NCI-H187 (cell line): ENCODE results near the gene GFER.

Source experiments
- DNase-seq, 2 experiments: peaks; one replicate each; lab custom pipeline; 2025; lab: John Stamatoyannopoulos, UW

Gene GFER

DNA sequence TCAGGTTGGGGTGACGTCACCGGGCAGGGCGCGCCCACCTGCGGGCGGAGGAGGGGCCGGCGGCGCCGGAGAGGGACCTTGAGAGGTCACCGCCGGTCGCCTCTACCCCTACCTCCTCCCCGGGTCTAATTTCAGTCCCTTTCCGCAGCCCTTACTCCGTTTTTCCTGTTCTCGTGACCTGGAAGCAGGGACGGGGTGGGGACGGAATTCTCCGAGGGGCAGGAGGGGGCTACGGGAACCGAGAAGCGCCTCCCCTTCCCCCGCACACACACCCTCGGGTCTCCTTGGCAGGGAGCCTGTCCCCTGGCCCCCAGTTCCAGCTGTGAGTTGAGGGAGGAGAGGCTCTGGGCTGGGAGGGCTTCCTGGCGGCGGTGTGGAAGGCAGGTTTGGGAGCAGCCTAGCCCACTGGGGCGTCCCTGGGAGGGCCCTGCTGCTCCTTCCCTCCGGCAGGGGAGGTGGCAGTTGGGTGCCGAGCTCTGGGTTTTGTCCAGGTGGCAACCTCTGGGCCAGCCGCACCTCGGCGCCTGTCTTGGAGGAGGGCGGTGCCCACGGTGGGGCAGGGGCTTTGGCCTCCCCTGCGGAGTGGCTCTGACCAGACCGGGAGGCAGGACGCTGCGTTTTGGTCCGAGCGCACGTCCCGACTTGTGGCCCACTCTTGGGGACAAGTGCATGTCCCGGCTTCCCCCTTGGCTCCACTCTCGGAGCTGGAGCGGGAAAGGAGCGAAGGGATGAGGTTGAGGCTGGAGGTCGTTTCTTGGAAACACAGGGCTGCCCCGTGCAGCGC lies 6.5 kb downstream of the GFER start:
- no peak for DNase-seq

DNA sequence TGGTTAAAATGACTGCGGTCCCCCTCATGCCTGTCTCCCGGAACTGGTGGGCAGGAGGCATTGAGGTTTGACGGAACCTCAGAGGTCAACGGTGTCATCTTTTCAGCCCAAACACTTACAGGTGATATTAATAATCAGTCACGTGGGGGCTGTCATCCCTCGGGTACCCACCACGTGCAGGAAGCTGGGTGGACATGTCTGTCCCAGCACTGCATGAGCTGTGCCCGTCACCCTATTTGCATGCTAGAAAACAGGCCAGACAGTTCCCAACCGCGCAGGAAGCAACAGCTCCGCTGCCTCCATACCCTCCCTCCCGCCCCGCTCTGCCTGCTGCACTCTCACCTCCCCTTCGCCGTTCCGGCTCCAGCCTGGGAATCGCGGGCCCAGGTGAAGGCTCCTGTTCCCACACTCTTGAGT lies 7.2 kb downstream of the GFER start:
- DNase-seq = no peak

GRCh38 chr16:1991588-1991947 lies 7.6 kb downstream of the GFER start:
- DNase-seq = no peak

DNA sequence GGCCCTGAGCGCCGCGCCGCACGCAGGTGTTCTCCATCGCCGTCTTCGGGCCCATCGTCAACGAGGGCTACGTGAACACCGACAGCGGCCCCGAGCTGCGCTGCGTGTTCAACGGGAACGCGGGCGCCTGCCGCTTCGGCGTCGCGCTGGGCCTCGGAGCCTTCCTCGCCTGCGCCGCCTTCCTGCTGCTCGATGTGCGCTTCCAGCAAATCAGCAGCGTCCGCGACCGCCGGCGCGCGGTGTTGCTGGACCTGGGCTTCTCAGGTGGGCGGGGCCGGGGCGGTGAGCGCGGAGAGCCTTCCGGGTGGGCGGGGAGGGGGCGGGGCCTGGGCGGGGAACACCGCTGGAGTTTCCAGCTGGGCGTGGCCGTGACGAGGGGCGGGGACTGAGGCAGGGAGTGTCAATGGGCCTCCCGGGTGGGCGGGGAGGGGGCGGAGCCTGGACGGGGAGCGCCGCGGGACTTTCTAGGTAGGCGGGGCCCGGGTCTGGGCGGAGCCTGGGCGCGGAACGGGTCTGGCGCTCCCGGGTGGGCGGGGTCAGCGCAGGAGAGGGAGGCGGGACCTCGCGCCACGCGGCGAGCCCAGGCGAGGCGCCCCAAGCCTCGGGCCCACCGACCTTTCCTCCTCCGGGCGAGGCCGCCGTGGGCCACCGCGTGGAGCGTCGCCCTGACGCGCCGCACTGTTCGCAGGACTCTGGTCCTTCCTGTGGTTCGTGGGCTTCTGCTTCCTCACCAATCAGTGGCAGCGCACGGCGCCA lies 8.1 kb downstream of the GFER start:
- DNase-seq = peak; percentile 31 to 94

- DNase-seq = no peak
These were observed 8.8 kb downstream of the GFER start for GRCh38 chr16:1992704-1993317.

GRCh38 chr16:1993731-1994131 lies 9.7 kb downstream of the GFER start:
- DNase-seq = no peak

GRCh38 chr16:1997494-1998359 lies 13.7 kb downstream of the GFER start:
- DNase-seq = no peak

DNA sequence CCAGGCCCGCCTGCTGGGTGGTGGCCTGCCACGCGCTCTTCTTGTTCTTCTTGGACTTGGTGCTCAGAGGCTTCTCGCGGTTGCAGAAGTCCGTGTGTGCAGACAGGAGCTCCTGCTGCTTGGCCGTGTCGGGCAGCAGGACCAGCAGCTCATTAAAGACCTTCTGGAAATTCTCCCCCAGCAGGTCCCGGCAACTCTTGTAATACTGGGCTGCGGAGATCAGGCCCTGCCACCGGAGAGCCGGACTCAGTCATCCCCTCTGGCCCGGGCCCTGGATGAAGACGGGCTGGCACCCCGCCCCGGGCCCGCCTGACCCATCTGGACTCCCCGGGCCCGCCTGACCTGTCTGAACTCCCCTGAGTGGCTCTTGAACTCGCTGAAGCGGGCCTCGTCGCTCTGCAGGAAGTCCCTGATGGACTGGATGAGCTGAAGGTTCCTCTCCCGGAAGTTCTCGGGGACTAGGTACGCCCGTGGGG lies 14.4 kb downstream of the GFER start:
- no peak for DNase-seq

GRCh38 chr16:1998852-1999801 lies 15.1 kb downstream of the GFER start:
- no peak for DNase-seq

GRCh38 chr16:1999866-2000514 lies 16.0 kb downstream of the GFER start:
- no peak for DNase-seq

GRCh38 chr16:2001035-2001434 lies 17.0 kb downstream of the GFER start:
- DNase-seq = no peak

GRCh38 chr16:2001456-2002355 lies 17.7 kb downstream of the GFER start:
- DNase-seq = no peak

GRCh38 chr16:2002406-2003230 lies 18.6 kb downstream of the GFER start:
- DNase-seq = no peak

GRCh38 chr16:2003231-2003826 lies 19.3 kb downstream of the GFER start:
- no peak for DNase-seq

- DNase-seq = peak; percentile 96 to 98
These were observed 20.0 kb downstream of the GFER start for GRCh38 chr16:2003827-2004641.

DNA sequence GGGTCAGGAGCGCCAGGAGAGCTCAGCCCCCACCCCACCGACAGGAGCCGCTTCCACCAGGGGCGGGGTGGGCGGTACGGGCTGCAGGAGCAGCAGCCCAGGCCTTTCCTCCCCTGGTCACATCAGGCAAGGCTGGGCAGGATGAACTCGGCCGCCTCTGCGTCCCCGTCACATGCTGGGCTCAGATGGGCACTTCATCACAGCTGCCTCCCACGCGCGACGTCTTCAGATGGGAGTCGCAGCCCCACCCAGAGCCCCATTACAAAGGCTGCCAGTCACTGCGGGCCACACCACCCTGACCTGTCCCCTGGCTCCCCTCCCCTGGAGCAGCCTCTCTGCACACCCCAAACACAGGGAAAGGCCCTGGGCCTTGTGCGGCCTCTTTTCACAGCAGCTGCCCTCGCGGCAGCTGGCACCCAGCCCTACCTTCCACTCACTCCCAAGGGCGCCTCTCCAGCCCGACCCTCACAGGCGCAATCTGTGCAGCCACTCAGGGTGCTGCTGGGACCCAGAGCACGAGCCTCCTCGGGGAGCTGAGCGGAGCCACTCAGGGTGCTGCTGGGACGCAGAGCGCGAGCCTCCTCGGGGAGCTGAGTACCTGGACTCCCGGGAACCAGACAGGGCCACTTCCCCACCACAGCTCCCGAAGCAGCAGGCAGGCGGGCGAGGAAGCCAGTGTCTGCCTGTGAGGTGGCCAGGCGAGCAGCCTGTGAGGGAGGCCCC lies 21.0 kb downstream of the GFER start:
- DNase-seq = no peak
